MV-4-11 (cell line): Measurements from ENCODE around the gene SLC18A2.

Experiments
- DNase-seq: peaks from one replicate; lab custom pipeline; 2025; lab: John Stamatoyannopoulos, UW

The SLC18A2 gene

GRCh38 chr10:117313641-117314040, 72.7 kb downstream of the SLC18A2 start:
- DNase-seq, result no peak

GRCh38 chr10:117316701-117317100, 75.8 kb downstream of the SLC18A2 start:
- no peak for DNase-seq

- no peak for DNase-seq
These were observed 78.0 kb downstream of the SLC18A2 start for GRCh38 chr10:117318909-117319308.

- no peak for DNase-seq
These were observed 79.2 kb downstream of the SLC18A2 start for GRCh38 chr10:117320050-117320665.

- peak; percentile 25 for DNase-seq
These were observed 81.3 kb downstream of the SLC18A2 start for GRCh38 chr10:117322260-117322659.

- no peak for DNase-seq
These were observed 83.5 kb downstream of the SLC18A2 start for GRCh38 chr10:117324367-117324766.

- DNase-seq, result no peak
These were observed 86.3 kb downstream of the SLC18A2 start for GRCh38 chr10:117327262-117327661.
